CD4-positive, alpha-beta T cell treated with Interleukin-12 subunit alpha and Interleukin-12 subunit beta, for 1 hour (primary cell): ENCODE data around the gene NUP133.
"Not testable (repeated sequence)": the region's sequence is repeated elsewhere in the genome, so short reads cannot be mapped to it uniquely, and the experiment has no call there.

Source experiments
- DNase-seq: peaks from one replicate; pipeline ENCODE4 v3.0.0-alpha.2; 2020

NUP133 gene

GRCh38 chr1:229508823-229509337 lies 739 bp upstream of the NUP133 start:
- no peak for DNase-seq

- peak; percentile 12 for DNase-seq
These were observed 639 bp downstream of the NUP133 start for GRCh38 chr1:229507502-229507901.

- no peak for DNase-seq
These were observed 1.5 kb downstream of the NUP133 start for GRCh38 chr1:229506633-229507032.

- DNase-seq: no peak
These were observed 12.4 kb downstream of the NUP133 start for GRCh38 chr1:229495782-229496181.

- DNase-seq: no peak
These were observed 21.0 kb downstream of the NUP133 start for GRCh38 chr1:229487181-229487580.

- no peak for DNase-seq
These were observed 22.8 kb downstream of the NUP133 start for GRCh38 chr1:229485318-229485717.

- DNase-seq: no peak
These were observed 25.6 kb downstream of the NUP133 start for GRCh38 chr1:229482511-229482910.

- no peak for DNase-seq
These were observed 27.6 kb downstream of the NUP133 start for GRCh38 chr1:229480495-229480894.

GRCh38 chr1:229479660-229480399 lies 28.3 kb downstream of the NUP133 start:
- no peak for DNase-seq

- DNase-seq: no peak
These were observed 29.3 kb downstream of the NUP133 start for GRCh38 chr1:229478852-229479251.

- DNase-seq: not testable (repeated sequence)
These were observed 32.3 kb downstream of the NUP133 start for GRCh38 chr1:229475859-229476258.

- no peak for DNase-seq
These were observed 33.6 kb downstream of the NUP133 start for GRCh38 chr1:229474509-229474908.

GRCh38 chr1:229471175-229471574 lies 37.0 kb downstream of the NUP133 start:
- DNase-seq: no peak

GRCh38 chr1:229470406-229471043 lies 37.6 kb downstream of the NUP133 start:
- no peak for DNase-seq

GRCh38 chr1:229466887-229467286 lies 41.3 kb downstream of the NUP133 start:
- DNase-seq: no peak

- DNase-seq: no peak
These were observed 43.5 kb downstream of the NUP133 start for GRCh38 chr1:229464672-229465071.

GRCh38 chr1:229461032-229461668 lies 47.0 kb downstream of the NUP133 start:
- DNase-seq: no peak

GRCh38 chr1:229459815-229460214 lies 48.3 kb downstream of the NUP133 start:
- no peak for DNase-seq

GRCh38 chr1:229457436-229457835 lies 50.7 kb downstream of the NUP133 start:
- DNase-seq: no peak

GRCh38 chr1:229456016-229456415 lies 52.1 kb downstream of the NUP133 start:
- DNase-seq: no peak

GRCh38 chr1:229454056-229454455 lies 54.1 kb downstream of the NUP133 start:
- DNase-seq: no peak

GRCh38 chr1:229452956-229453801 lies 55.0 kb downstream of the NUP133 start:
- no peak for DNase-seq

GRCh38 chr1:229448845-229449244 lies 59.3 kb downstream of the NUP133 start:
- no peak for DNase-seq
